SK-N-SH treated with all-trans-retinoic acid at 6 μM for 48 hours (cell line): ENCODE measurements around the gene NET1.

Experiments used
- ATAC-seq: fragments of 200-7000 bp; cut with Tn5 transposase; 3 replicates; pipeline ENCODE4 v1.9.1; 2020; ENCODE audit warnings: mild to moderate bottlenecking, moderate library complexity
- ARNTL ChIP-seq: fragments of 450-650 bp; formaldehyde crosslinking; IDR thresholded peaks from 2 replicates; pipeline ENCODE4 v1.5.0; 2020; ENCODE audit warnings: low read depth, mild to moderate bottlenecking, moderate library complexity, borderline replicate concordance
- CSDC2 ChIP-seq: fragments of 250-450 bp; sonication (Bioruptor Pico); IDR thresholded peaks from 2 replicates; pipeline ENCODE4 v1.5.0; 2020; ENCODE audit warnings: mild to moderate bottlenecking, moderate library complexity
- CSRNP3 ChIP-seq: fragments of 250-450 bp; sonication (Bioruptor Pico); IDR thresholded peaks from 2 replicates; pipeline ENCODE4 v1.5.1; 2021; ENCODE audit warnings: mild to moderate bottlenecking, moderate library complexity
- OSR1 ChIP-seq: fragments of 250-450 bp; sonication (Bioruptor Pico); IDR thresholded peaks from 2 replicates; pipeline ENCODE4 v1.8.0; 2022; ENCODE audit warnings: moderate library complexity, mild to moderate bottlenecking, inconsistent platforms
- PATZ1 ChIP-seq: fragments of 250-450 bp; sonication (Bioruptor Pico); IDR thresholded peaks from 2 replicates; pipeline ENCODE4 v1.8.0; 2020; ENCODE audit warnings: mild to moderate bottlenecking, moderate library complexity, borderline replicate concordance
- POU6F1 ChIP-seq: fragments of 250-450 bp; sonication (Bioruptor Pico); IDR thresholded peaks from 2 replicates; pipeline ENCODE4 v1.8.0; 2021; ENCODE audit warnings: low read depth, mild to moderate bottlenecking, moderate library complexity, borderline replicate concordance
- TCF4 ChIP-seq: fragments of 250-450 bp; sonication (Bioruptor Pico); IDR thresholded peaks from 2 replicates; pipeline ENCODE4 v1.8.0; 2021; ENCODE audit warnings: mild to moderate bottlenecking, moderate library complexity, borderline replicate concordance
- TOX ChIP-seq: fragments of 250-450 bp; sonication (Bioruptor Pico); IDR thresholded peaks from 2 replicates; pipeline ENCODE4 v1.8.0; 2021; ENCODE audit warnings: mild to moderate bottlenecking, moderate library complexity, borderline replicate concordance
- ZC3H10 ChIP-seq: fragments of 250-450 bp; sonication (Bioruptor Pico); IDR thresholded peaks from 2 replicates; pipeline ENCODE4 v1.5.1; 2021; ENCODE audit warnings: mild to moderate bottlenecking, moderate library complexity
- ZFP3 ChIP-seq: fragments of 250-450 bp; sonication (Bioruptor Pico); IDR thresholded peaks from 2 replicates; pipeline ENCODE4 v1.5.0; 2020; ENCODE audit warnings: mild to moderate bottlenecking, moderate library complexity
- ZFP30 ChIP-seq: fragments of 450-650 bp; formaldehyde crosslinking; IDR thresholded peaks from 2 replicates; pipeline ENCODE4 v1.5.0; 2022; ENCODE audit warnings: mild to moderate bottlenecking, moderate library complexity
- ZNF565 ChIP-seq: fragments of 450-650 bp; formaldehyde crosslinking; conservative IDR thresholded peaks from 2 replicates; pipeline ENCODE4 v1.5.0; 2020; ENCODE audit warnings: low read depth, mild to moderate bottlenecking, moderate library complexity
- ZNF70 ChIP-seq: fragments of 450-650 bp; formaldehyde crosslinking; IDR thresholded peaks from 2 replicates; pipeline ENCODE4 v1.5.0; 2020; ENCODE audit warnings: mild to moderate bottlenecking, moderate library complexity
- TF ChIP-seq, protein P1 (sequence below): fragments of 250-450 bp; sonication (Bioruptor Pico); IDR thresholded peaks from 2 replicates; pipeline ENCODE4 v1.5.1; 2020; ENCODE audit warnings: low read depth, mild to moderate bottlenecking, moderate library complexity
- TF ChIP-seq, protein P2 (sequence below): fragments of 250-450 bp; sonication (Bioruptor Pico); IDR thresholded peaks from 2 replicates; pipeline ENCODE4 v1.5.0; 2020; ENCODE audit warnings: mild to moderate bottlenecking, moderate library complexity

The NET1 gene

GRCh38 chr10:5446390-5446926 is 34.1 kb downstream of the NET1 start:
- no peak for TF ChIP-seq ZNF565 (CRISPR knock-in tag)
- no peak for ATAC-seq

DNA sequence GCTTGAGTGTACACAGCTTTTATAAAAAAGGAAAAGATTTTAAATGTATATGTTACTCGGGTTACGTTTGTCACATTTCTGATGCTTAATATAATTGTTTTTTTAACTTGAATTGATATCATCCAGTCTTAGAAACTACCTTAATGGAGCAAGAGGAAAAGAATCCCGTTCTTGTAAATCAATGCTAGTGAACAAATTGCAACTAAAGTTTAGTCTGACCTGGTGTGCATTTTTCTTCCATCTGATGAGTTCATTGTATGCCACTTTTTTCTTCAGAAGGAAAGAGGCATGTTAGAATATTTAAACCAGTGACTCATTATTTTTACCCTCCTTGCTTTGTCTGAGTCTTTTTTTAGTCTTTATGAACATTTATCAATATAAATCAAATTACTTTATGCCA is 34.7 kb downstream of the NET1 start:
- ATAC-seq = no peak
- TF ChIP-seq TOX (CRISPR knock-in tag) (no peak), CSRNP3 (CRISPR knock-in tag) (no peak), ZNF565 (CRISPR knock-in tag) (no peak), OSR1 (CRISPR knock-in tag) (no peak), ARNTL (no peak), POU6F1 (CRISPR knock-in tag) (no peak)
- TF ChIP-seq, protein P1, sequence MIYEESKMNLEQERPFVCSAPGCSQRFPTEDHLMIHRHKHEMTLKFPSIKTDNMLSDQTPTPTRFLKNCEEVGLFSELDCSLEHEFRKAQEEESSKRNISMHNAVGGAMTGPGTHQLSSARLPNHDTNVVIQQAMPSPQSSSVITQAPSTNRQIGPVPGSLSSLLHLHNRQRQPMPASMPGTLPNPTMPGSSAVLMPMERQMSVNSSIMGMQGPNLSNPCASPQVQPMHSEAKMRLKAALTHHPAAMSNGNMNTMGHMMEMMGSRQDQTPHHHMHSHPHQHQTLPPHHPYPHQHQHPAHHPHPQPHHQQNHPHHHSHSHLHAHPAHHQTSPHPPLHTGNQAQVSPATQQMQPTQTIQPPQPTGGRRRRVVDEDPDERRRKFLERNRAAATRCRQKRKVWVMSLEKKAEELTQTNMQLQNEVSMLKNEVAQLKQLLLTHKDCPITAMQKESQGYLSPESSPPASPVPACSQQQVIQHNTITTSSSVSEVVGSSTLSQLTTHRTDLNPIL = no peak

GRCh38 chr10:5447611-5448071 is 35.3 kb downstream of the NET1 start:
- no peak for TF ChIP-seq OSR1 (CRISPR knock-in tag)
- TF ChIP-seq ZFP30 = no peak
- TF ChIP-seq ZC3H10 (CRISPR knock-in tag) = no peak
- no peak for TF ChIP-seq ZFP3
- TF ChIP-seq, protein P1 = no peak
- TF ChIP-seq CSDC2 = no peak
- TF ChIP-seq, protein P2, sequence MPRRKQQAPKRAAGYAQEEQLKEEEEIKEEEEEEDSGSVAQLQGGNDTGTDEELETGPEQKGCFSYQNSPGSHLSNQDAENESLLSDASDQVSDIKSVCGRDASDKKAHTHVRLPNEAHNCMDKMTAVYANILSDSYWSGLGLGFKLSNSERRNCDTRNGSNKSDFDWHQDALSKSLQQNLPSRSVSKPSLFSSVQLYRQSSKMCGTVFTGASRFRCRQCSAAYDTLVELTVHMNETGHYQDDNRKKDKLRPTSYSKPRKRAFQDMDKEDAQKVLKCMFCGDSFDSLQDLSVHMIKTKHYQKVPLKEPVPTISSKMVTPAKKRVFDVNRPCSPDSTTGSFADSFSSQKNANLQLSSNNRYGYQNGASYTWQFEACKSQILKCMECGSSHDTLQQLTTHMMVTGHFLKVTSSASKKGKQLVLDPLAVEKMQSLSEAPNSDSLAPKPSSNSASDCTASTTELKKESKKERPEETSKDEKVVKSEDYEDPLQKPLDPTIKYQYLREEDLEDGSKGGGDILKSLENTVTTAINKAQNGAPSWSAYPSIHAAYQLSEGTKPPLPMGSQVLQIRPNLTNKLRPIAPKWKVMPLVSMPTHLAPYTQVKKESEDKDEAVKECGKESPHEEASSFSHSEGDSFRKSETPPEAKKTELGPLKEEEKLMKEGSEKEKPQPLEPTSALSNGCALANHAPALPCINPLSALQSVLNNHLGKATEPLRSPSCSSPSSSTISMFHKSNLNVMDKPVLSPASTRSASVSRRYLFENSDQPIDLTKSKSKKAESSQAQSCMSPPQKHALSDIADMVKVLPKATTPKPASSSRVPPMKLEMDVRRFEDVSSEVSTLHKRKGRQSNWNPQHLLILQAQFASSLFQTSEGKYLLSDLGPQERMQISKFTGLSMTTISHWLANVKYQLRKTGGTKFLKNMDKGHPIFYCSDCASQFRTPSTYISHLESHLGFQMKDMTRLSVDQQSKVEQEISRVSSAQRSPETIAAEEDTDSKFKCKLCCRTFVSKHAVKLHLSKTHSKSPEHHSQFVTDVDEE (CRISPR knock-in tag) = no peak
- TF ChIP-seq ZNF565 (CRISPR knock-in tag) = no peak
- no peak for TF ChIP-seq TCF4 (CRISPR knock-in tag)
- no peak for TF ChIP-seq POU6F1 (CRISPR knock-in tag)
- TF ChIP-seq ZNF70 (CRISPR knock-in tag) = no peak
- TF ChIP-seq TOX (CRISPR knock-in tag) = no peak
- TF ChIP-seq PATZ1 (CRISPR knock-in tag) = no peak
- peak; percentile 34; the same call in 2 of the 3 replicates for ATAC-seq
